Osteoblast (primary cell): ENCODE data around the gene PCBD2. TPM values are rescaled to one million over a fixed set of nuclear protein-coding genes. Genes with fewer than 3 reads are reported as not detected.

Source experiments
- DNase-seq: peaks from one replicate; pipeline ENCODE4 v3.0.0; 2011; ENCODE audit warnings: low spot score, mixed read lengths; ENCODE audit not compliant: insufficient read length; ENCODE audit errors: missing footprints
- H2AFZ ChIP-seq: 2 replicates; pipeline ENCODE4 v1.6.0; 2011; ENCODE audit warnings: mild to moderate bottlenecking, low read length
- H3K27ac ChIP-seq: 2 replicates; pipeline ENCODE4 v1.5.1; 2011; ENCODE audit warnings: mild to moderate bottlenecking, low read depth, low read length, moderate library complexity
- H3K27me3 ChIP-seq: 2 replicates; pipeline ENCODE4 v1.6.0; 2012; ENCODE audit warnings: mild to moderate bottlenecking, control low read depth, inconsistent platforms, low read length, moderate library complexity; ENCODE audit not compliant: insufficient read depth
- H3K36me3 ChIP-seq: 2 replicates; pipeline ENCODE4 v1.5.1; 2011; ENCODE audit warnings: mild to moderate bottlenecking, low read length, control low read depth, moderate library complexity; ENCODE audit not compliant: insufficient read depth
- H3K4me1 ChIP-seq: 2 replicates; pipeline ENCODE4 v1.5.1; 2011; ENCODE audit warnings: mild to moderate bottlenecking, low read length, control low read depth, moderate library complexity; ENCODE audit not compliant: insufficient read depth
- H3K4me2 ChIP-seq: 2 replicates; pipeline ENCODE4 v1.6.0; 2011; ENCODE audit warnings: mild to moderate bottlenecking, low read length; ENCODE audit not compliant: insufficient read depth
- H3K4me3 ChIP-seq: fragments of 200-600 bp; sonication (generic); 3 replicates; pipeline ENCODE4 v1.5.1; 2012; ENCODE audit warnings: mild to moderate bottlenecking, low read length, inconsistent platforms; ENCODE audit not compliant: insufficient read depth
- H3K79me2 ChIP-seq: 2 replicates; pipeline ENCODE4 v1.6.0; 2012; ENCODE audit warnings: mild to moderate bottlenecking, low read length, control low read depth, inconsistent platforms; ENCODE audit not compliant: insufficient read depth
- H3K9me3 ChIP-seq: 2 replicates; pipeline ENCODE4 v1.5.1; 2011; ENCODE audit warnings: low read depth, low read length, control low read depth
- H4K20me1 ChIP-seq: 2 replicates; pipeline ENCODE4 v1.6.0; 2012; ENCODE audit warnings: mild to moderate bottlenecking, low read length, control low read depth; ENCODE audit not compliant: insufficient read depth
- CTCF ChIP-seq: IDR thresholded peaks from 2 replicates; pipeline ENCODE4 v1.5.1; 2011; ENCODE audit warnings: mild to moderate bottlenecking, low read depth, low read length, moderate library complexity; ENCODE audit errors: extremely low read depth
- total RNA-seq: library from RNA; depleted of rRNA; stranded (reverse); fragments of >200 nt; gene quantifications from 2 replicates; pipeline ENCODE4 v1.2.3, GENCODE V29; 2012

Gene PCBD2
- total RNA-seq, 1 donor = 6.5 TPM

DNA sequence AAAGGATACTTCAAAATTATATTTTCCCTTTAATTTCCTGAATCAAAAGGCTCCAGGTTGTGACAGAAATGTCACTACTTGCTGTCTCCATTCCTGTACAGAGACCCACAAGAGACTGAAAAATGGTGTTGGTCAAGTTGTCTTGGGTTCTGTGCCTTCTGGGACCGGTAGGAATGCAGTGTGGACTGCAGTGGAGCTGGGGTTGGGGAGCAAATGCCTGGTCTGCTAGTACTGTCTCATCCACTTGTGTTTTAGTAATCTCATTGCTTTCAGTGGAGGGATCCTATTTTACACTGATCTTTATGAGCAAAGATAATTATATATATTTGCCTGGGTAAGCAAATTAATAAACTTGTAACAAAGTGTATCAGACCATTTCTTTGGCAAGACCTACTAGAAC, 38.6 kb downstream of the PCBD2 start:
- Histone ChIP-seq H2AFZ (no peak overlapping the region), H3K27me3 (no peaks in the 10 kb centered on the region), H4K20me1 (no peaks in the 10 kb centered on the region), H3K4me2 (no peak overlapping the region), H3K4me3 (no peak overlapping the region), H3K4me1 (no peaks in the 10 kb centered on the region), H3K36me3 (no peaks in the 10 kb centered on the region), H3K27ac (no peak overlapping the region), H3K9me3 (no peaks in the 10 kb centered on the region), H3K79me2 (no peaks in the 10 kb centered on the region)
- TF ChIP-seq CTCF = no peak
- DNase-seq = no peak

DNA sequence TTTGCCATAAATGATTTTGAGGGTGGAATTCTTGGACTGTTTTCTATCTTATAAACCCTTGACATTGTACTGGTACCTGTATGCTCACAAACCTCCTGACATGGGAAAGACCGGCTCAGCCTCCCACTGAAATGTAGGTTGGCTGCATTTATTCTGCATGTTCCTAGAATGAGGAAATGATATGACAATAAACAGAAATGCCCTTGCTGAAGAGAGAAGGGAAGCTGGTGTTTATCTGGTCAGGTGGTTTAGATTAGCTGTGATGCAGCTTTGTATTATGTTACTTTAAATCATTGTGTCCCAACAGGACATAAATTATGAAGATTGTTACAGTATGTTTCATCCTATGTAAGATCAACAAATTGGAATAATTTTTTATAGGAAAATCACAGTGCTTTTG, 39.7 kb downstream of the PCBD2 start:
- H3K4me1 ChIP-seq = peaks cover 7% of the 10 kb centered on the region
- H3K79me2 ChIP-seq = no peaks in the 10 kb centered on the region
- H3K27ac ChIP-seq = no peak overlapping the region
- H3K4me2 ChIP-seq = no peak overlapping the region
- TF ChIP-seq CTCF = no peak
- H2AFZ ChIP-seq = no peak overlapping the region
- H4K20me1 ChIP-seq = peaks cover 2% of the 10 kb centered on the region
- no peaks in the 10 kb centered on the region for H3K36me3 ChIP-seq
- no peak for DNase-seq
- H3K4me3 ChIP-seq = no peak overlapping the region
- H3K9me3 ChIP-seq = no peaks in the 10 kb centered on the region
- H3K27me3 ChIP-seq = no peaks in the 10 kb centered on the region

GRCh38 chr5:134945041-134945440, 40.1 kb downstream of the PCBD2 start:
- no peak overlapping the region for H3K27ac ChIP-seq
- no peak for TF ChIP-seq CTCF
- H3K4me2 ChIP-seq = no peak overlapping the region
- DNase-seq = no peak
- no peaks in the 10 kb centered on the region for H3K79me2 ChIP-seq
- no peaks in the 10 kb centered on the region for H3K36me3 ChIP-seq
- peaks cover 4% of the 10 kb centered on the region for H4K20me1 ChIP-seq
- no peaks in the 10 kb centered on the region for H3K27me3 ChIP-seq
- no peaks in the 10 kb centered on the region for H3K9me3 ChIP-seq
- H3K4me3 ChIP-seq = no peak overlapping the region
- no peak overlapping the region for H2AFZ ChIP-seq
- H3K4me1 ChIP-seq = peaks cover 7% of the 10 kb centered on the region

DNA sequence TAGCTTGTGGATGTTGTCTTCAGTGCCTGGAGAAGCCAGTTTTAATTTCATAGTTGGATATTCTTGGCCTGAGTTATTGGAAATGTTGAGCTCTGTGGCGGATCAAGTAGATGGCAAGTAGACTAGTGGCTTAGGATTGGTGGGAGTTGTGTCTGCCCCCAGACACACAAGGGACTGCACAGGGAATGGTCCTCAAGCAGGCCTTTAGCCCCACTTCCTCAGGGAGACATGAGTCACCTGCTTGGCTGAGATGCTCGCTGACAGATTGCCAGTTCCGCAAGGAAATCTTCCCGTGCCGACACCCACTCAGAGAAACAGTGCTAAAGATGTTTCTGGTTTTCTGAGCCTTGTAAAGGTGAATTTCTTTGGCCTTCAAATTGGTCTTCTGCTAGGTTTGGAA, 44.0 kb downstream of the PCBD2 start:
- H3K27me3 ChIP-seq = no peaks in the 10 kb centered on the region
- H3K36me3 ChIP-seq = no peaks in the 10 kb centered on the region
- no peak for TF ChIP-seq CTCF
- H3K79me2 ChIP-seq = no peaks in the 10 kb centered on the region
- no peak overlapping the region for H2AFZ ChIP-seq
- H3K9me3 ChIP-seq = no peaks in the 10 kb centered on the region
- no peak overlapping the region for H3K4me3 ChIP-seq
- H3K4me1 ChIP-seq = peaks cover 7% of the 10 kb centered on the region
- peak overlapping the region; percentile 12 for H3K4me2 ChIP-seq
- DNase-seq = peak; percentile 68
- H3K27ac ChIP-seq = no peak overlapping the region
- H4K20me1 ChIP-seq = peaks cover 4% of the 10 kb centered on the region
